ENCODE data around the gene ISCU. TPM values are rescaled to one million over a fixed set of nuclear protein-coding genes. Genes with fewer than 3 reads are reported as not detected.

Gene ISCU
- total RNA-seq, 1 experiment from 2014 or later, result 86.9 TPM

GRCh38 chr12:108566452-108566851, 4.1 kb downstream of the ISCU start:
- DNase-seq, result no peak
- ChIA-PET CTCF (interaction anchor here (0.5 kb wide), 1 partner anchor 1002 kb away, joined by 3 read pairs; no protein-coding TSS in a partner anchor), POLR2A (no interaction called here)
- no peak overlapping the region for H3K4me3 ChIP-seq (ENCODE audit: low read depth, low read length)
- H3K9me3 Mint-ChIP-seq (ENCODE audit: unreplicated experiment), result no peaks in the 10 kb centered on the region
- BruUV-seq (replicated peaks), result no TSS peak
- H3K27me3 ChIP-seq (replicated peaks; ENCODE audit: control insufficient read depth, insufficient read depth, low read length), result no peaks in the 10 kb centered on the region
- H3K4me1 ChIP-seq, result 0 out of 2 replicates have a peak, but pooled peaks cover 3% of the 10 kb centered on the region
- peaks cover 19% of the 10 kb centered on the region for H3K36me3 Mint-ChIP-seq (ENCODE audit: insufficient read depth, unreplicated experiment)
- peaks cover 5% of the 10 kb centered on the region for H3K36me3 ChIP-seq (ENCODE audit: control insufficient read depth, insufficient read depth, low read length)
- no peak overlapping the region for H3K4me3 Mint-ChIP-seq (ENCODE audit: unreplicated experiment)
- TF ChIP-seq CTCF (IDR thresholded peaks at IDR 0.05; ENCODE audit: insufficient read depth in 1 of 2, low read depth in 1 of 2, low read length in 1 of 2, severe bottlenecking in 1 of 2, unreplicated experiment in 1 of 2), result no peak
- H3K4me1 Mint-ChIP-seq (ENCODE audit: low read depth, unreplicated experiment), result no peaks in the 10 kb centered on the region
- intact Hi-C loops (cut with micrococcal nuclease; ENCODE audit: unreplicated experiment), result no loop called here
- no peaks in the 10 kb centered on the region for H3K27me3 Mint-ChIP-seq (ENCODE audit: insufficient read depth, unreplicated experiment)
- no peaks in the 10 kb centered on the region for H3K9me3 ChIP-seq
- no peak overlapping the region for H3K27ac Mint-ChIP-seq (ENCODE audit: unreplicated experiment)

- BruUV-seq (replicated peaks), result no TSS peak
- no peak overlapping the region for H3K4me3 Mint-ChIP-seq (ENCODE audit: unreplicated experiment)
- Histone ChIP-seq H3K27me3 (replicated peaks; ENCODE audit: control insufficient read depth, insufficient read depth, low read length) (no peaks in the 10 kb centered on the region), H3K4me1 (0 out of 2 replicates have a peak, but pooled peaks cover 3% of the 10 kb centered on the region), H3K36me3 (ENCODE audit: control insufficient read depth, insufficient read depth, low read length) (peaks cover 5% of the 10 kb centered on the region), H3K9me3 (no peaks in the 10 kb centered on the region), H3K4me3 (ENCODE audit: low read depth, low read length) (no peak overlapping the region)
- intact Hi-C loops (cut with micrococcal nuclease; ENCODE audit: unreplicated experiment), result no loop called here
- ChIA-PET POLR2A (no interaction called here), CTCF (no interaction called here)
- DNase-seq, result no peak
- no peak for TF ChIP-seq CTCF (IDR thresholded peaks at IDR 0.05; ENCODE audit: insufficient read depth in 1 of 2, low read depth in 1 of 2, low read length in 1 of 2, severe bottlenecking in 1 of 2, unreplicated experiment in 1 of 2)
- H3K9me3 Mint-ChIP-seq (ENCODE audit: unreplicated experiment), result no peaks in the 10 kb centered on the region
- no peaks in the 10 kb centered on the region for H3K27me3 Mint-ChIP-seq (ENCODE audit: insufficient read depth, unreplicated experiment)
- H3K4me1 Mint-ChIP-seq (ENCODE audit: low read depth, unreplicated experiment), result no peaks in the 10 kb centered on the region
- no peak overlapping the region for H3K27ac Mint-ChIP-seq (ENCODE audit: unreplicated experiment)
- peaks cover 19% of the 10 kb centered on the region for H3K36me3 Mint-ChIP-seq (ENCODE audit: insufficient read depth, unreplicated experiment)
Measured at GRCh38 chr12:108567406-108568337, 5.3 kb downstream of the ISCU start.

- H3K4me1 ChIP-seq, result 0 out of 2 replicates have a peak, but pooled peaks cover 3% of the 10 kb centered on the region
- H3K36me3 ChIP-seq (ENCODE audit: control insufficient read depth, insufficient read depth, low read length), result peaks cover 5% of the 10 kb centered on the region
- ChIA-PET CTCF (interaction anchor here (0.5 kb wide), 1 partner anchor 240 kb away, joined by 9 read pairs; no protein-coding TSS in a partner anchor), POLR2A (no interaction called here)
- no peaks in the 10 kb centered on the region for H3K27me3 ChIP-seq (replicated peaks; ENCODE audit: control insufficient read depth, insufficient read depth, low read length)
- no peak overlapping the region for H3K4me3 Mint-ChIP-seq (ENCODE audit: unreplicated experiment)
- H3K4me3 ChIP-seq (ENCODE audit: low read depth, low read length), result no peak overlapping the region
- DNase-seq, result no peak
- intact Hi-C loops (cut with micrococcal nuclease; ENCODE audit: unreplicated experiment), result no loop called here
- no peaks in the 10 kb centered on the region for H3K4me1 Mint-ChIP-seq (ENCODE audit: low read depth, unreplicated experiment)
- H3K27ac Mint-ChIP-seq (ENCODE audit: unreplicated experiment), result no peak overlapping the region
- no peaks in the 10 kb centered on the region for H3K9me3 ChIP-seq
- peaks cover 15% of the 10 kb centered on the region for H3K36me3 Mint-ChIP-seq (ENCODE audit: insufficient read depth, unreplicated experiment)
- H3K27me3 Mint-ChIP-seq (ENCODE audit: insufficient read depth, unreplicated experiment), result no peaks in the 10 kb centered on the region
- TF ChIP-seq CTCF (IDR thresholded peaks at IDR 0.05; ENCODE audit: insufficient read depth in 1 of 2, low read depth in 1 of 2, low read length in 1 of 2, severe bottlenecking in 1 of 2, unreplicated experiment in 1 of 2), result no peak
- no peaks in the 10 kb centered on the region for H3K9me3 Mint-ChIP-seq (ENCODE audit: unreplicated experiment)
- BruUV-seq (replicated peaks), result no TSS peak
Measured at GRCh38 chr12:108568338-108569154, 6.2 kb downstream of the ISCU start.
